H9 (cell line): Measurements from ENCODE around the gene ARPC1B. TPM values are rescaled to one million over a fixed set of nuclear protein-coding genes. Genes with fewer than 3 reads are reported as not detected.

Experiments used
- DNase-seq: peaks from one replicate; pipeline ENCODE4 v3.0.0-alpha.2; 2017
- H2AFZ ChIP-seq: one replicate; pipeline ENCODE4 v1.6.1; 2013; ENCODE audit warnings: mild to moderate bottlenecking, low read length, control low read depth, moderate library complexity
- H2AK5ac ChIP-seq: 2 replicates; pipeline ENCODE4 v1.6.1; 2013; ENCODE audit warnings: low read length, control low read depth, mixed read lengths; ENCODE audit not compliant: insufficient read length
- H2BK120ac ChIP-seq: one replicate; pipeline ENCODE4 v1.6.1; 2013; ENCODE audit warnings: low read depth, mild to moderate bottlenecking, low read length, control low read depth, inconsistent platforms; ENCODE audit not compliant: poor library complexity, severe bottlenecking
- H2BK12ac ChIP-seq: 2 replicates; pipeline ENCODE4 v1.6.1; 2013; ENCODE audit warnings: low read length, control low read depth, mixed read lengths, low read depth; ENCODE audit not compliant: insufficient read length
- H2BK15ac ChIP-seq: 2 replicates; pipeline ENCODE4 v1.6.1; 2013; ENCODE audit warnings: low read depth, low read length, control low read depth
- H2BK20ac ChIP-seq: one replicate; pipeline ENCODE4 v1.6.1; 2013; ENCODE audit warnings: low read depth, mild to moderate bottlenecking, low read length, control low read depth, inconsistent platforms; ENCODE audit not compliant: poor library complexity, severe bottlenecking
- H2BK5ac ChIP-seq: 2 replicates; pipeline ENCODE4 v1.6.1; 2013; ENCODE audit warnings: low read length, control low read depth, mixed read lengths; ENCODE audit not compliant: insufficient read length
- H3K14ac ChIP-seq: 2 replicates; pipeline ENCODE4 v1.6.1; 2013; ENCODE audit warnings: low read length, control low read depth; ENCODE audit not compliant: insufficient read depth
- H3K18ac ChIP-seq: 2 replicates; pipeline ENCODE4 v1.6.1; 2013; ENCODE audit warnings: low read depth, mild to moderate bottlenecking, mixed read lengths, low read length, control low read depth; ENCODE audit not compliant: insufficient read length
- H3K23ac ChIP-seq: 2 replicates; pipeline ENCODE4 v1.6.1; 2013; ENCODE audit warnings: low read length, control low read depth, mixed read lengths, low read depth; ENCODE audit not compliant: insufficient read length
- H3K23me2 ChIP-seq: 2 replicates; pipeline ENCODE4 v1.6.1; 2013; ENCODE audit warnings: low read depth, mild to moderate bottlenecking, mixed read lengths, low read length, control low read depth; ENCODE audit not compliant: insufficient read length, poor library complexity, severe bottlenecking
- H3K27ac ChIP-seq: 2 replicates; pipeline ENCODE4 v1.5.1; 2013; ENCODE audit warnings: low read length, control low read depth, mixed read lengths, low read depth; ENCODE audit not compliant: insufficient read length
- H3K27me3 ChIP-seq: 2 replicates; pipeline ENCODE4 v1.6.1; 2013; ENCODE audit warnings: low read length, control low read depth, inconsistent platforms; ENCODE audit not compliant: insufficient read depth
- H3K4ac ChIP-seq: 2 replicates; pipeline ENCODE4 v1.6.1; 2013; ENCODE audit warnings: low read depth, mild to moderate bottlenecking, control low read depth, inconsistent platforms, low read length, moderate library complexity
- H3K4me1 ChIP-seq: 2 replicates; pipeline ENCODE4 v1.6.1; 2013; ENCODE audit warnings: low read length, control low read depth, inconsistent platforms; ENCODE audit not compliant: insufficient read depth
- H3K4me2 ChIP-seq: 2 replicates; pipeline ENCODE4 v1.6.1; 2013; ENCODE audit warnings: low read length, control low read depth, mixed read lengths; ENCODE audit not compliant: insufficient read length, insufficient read depth
- H3K56ac ChIP-seq: 2 replicates; pipeline ENCODE4 v1.6.1; 2013; ENCODE audit warnings: low read depth, mild to moderate bottlenecking, mixed read lengths, low read length, control low read depth; ENCODE audit not compliant: insufficient read length
- H3K79me1 ChIP-seq: 2 replicates; pipeline ENCODE4 v1.6.1; 2013; ENCODE audit warnings: low read depth, mild to moderate bottlenecking, moderate library complexity, low read length, control low read depth, inconsistent platforms; ENCODE audit not compliant: insufficient read depth, poor library complexity, severe bottlenecking
- H3K79me2 ChIP-seq: 2 replicates; pipeline ENCODE4 v1.6.1; 2013; ENCODE audit warnings: low read length, control low read depth, inconsistent platforms; ENCODE audit not compliant: insufficient read depth
- H3K9ac ChIP-seq: 2 replicates; pipeline ENCODE4 v1.6.1; 2013; ENCODE audit warnings: low read length, control low read depth, mixed read lengths; ENCODE audit not compliant: insufficient read length; ENCODE audit errors: extremely low read depth
- H3K9me3 ChIP-seq: one replicate; pipeline ENCODE4 v1.6.1; 2013; ENCODE audit warnings: low read depth, low read length, inconsistent platforms; ENCODE audit not compliant: control insufficient read depth
- H3T11ph ChIP-seq: one replicate; pipeline ENCODE4 v1.6.1; 2013; ENCODE audit warnings: mild to moderate bottlenecking, low read length, control low read depth, inconsistent platforms
- H4K20me1 ChIP-seq: one replicate; pipeline ENCODE4 v1.6.1; 2013; ENCODE audit not compliant: control insufficient read depth, insufficient read length, insufficient read depth
- H4K5ac ChIP-seq: 2 replicates; pipeline ENCODE4 v1.6.1; 2013; ENCODE audit warnings: low read depth, mild to moderate bottlenecking, mixed read lengths, low read length, control low read depth; ENCODE audit not compliant: insufficient read length
- H4K8ac ChIP-seq: replicated peaks from 2 replicates; pipeline ENCODE4 v1.6.1; 2013; ENCODE audit warnings: low read length, control low read depth, mixed read lengths, low read depth; ENCODE audit not compliant: insufficient read length
- H4K91ac ChIP-seq: 2 replicates; pipeline ENCODE4 v1.6.1; 2013; ENCODE audit warnings: low read depth, mild to moderate bottlenecking, moderate library complexity, mixed read lengths, low read length, control low read depth; ENCODE audit not compliant: insufficient read length
- H3K27ac Mint-ChIP-seq, 3 experiments: 2 replicates in 2 of 3; 3 replicates in 1 of 3; pipeline ENCODE4 v1.8.0; 2020 to 2021; ENCODE audit warnings: mixed read lengths in 3 of 3, mild to moderate bottlenecking in 1 of 3, moderate library complexity in 1 of 3
- H3K27me3 Mint-ChIP-seq: 2 replicates; pipeline ENCODE4 v1.8.0; 2021; ENCODE audit warnings: low read depth, mild to moderate bottlenecking, moderate library complexity, mixed read lengths
- H3K36me3 Mint-ChIP-seq, 3 experiments: 2 replicates in 2 of 3; 3 replicates in 1 of 3; pipeline ENCODE4 v1.8.0; 2020 to 2021; ENCODE audit warnings: low read depth in 3 of 3, mixed read lengths in 3 of 3; ENCODE audit not compliant: insufficient read depth in 1 of 3
- H3K4me1 Mint-ChIP-seq, 2 experiments: 2 replicates each; pipeline ENCODE4 v1.8.0; 2020; ENCODE audit warnings: mixed read lengths in 2 of 2
- H3K4me3 Mint-ChIP-seq, 2 experiments: 2 replicates in 1 of 2; 3 replicates in 1 of 2; pipeline ENCODE4 v1.8.0; 2020 to 2021; ENCODE audit warnings: mild to moderate bottlenecking in 2 of 2, mixed read lengths in 2 of 2, moderate library complexity in 1 of 2
- H3K9me3 Mint-ChIP-seq, 2 experiments: 2 replicates in 1 of 2; 3 replicates in 1 of 2; pipeline ENCODE4 v1.8.0; 2020; ENCODE audit warnings: mild to moderate bottlenecking in 2 of 2, mixed read lengths in 2 of 2, moderate library complexity in 1 of 2
- CTCF ChIP-seq: fragments of 200-600 bp; sonication (generic); conservative IDR thresholded peaks from 3 replicates; pipeline ENCODE4 v1.8.0; 2021; ENCODE audit warnings: antibody characterized with exemption, mild to moderate bottlenecking
- WGBS: extraction: QIAGEN DNeasy Blood & Tissue Kit; methylation state at CpG from one replicate; pipeline ENCODE4 v1.1.7; 2013; ENCODE audit warnings: missing lambda C conversion rate, low lambda C conversion rate, mixed read lengths; ENCODE audit not compliant: insufficient read length; ENCODE audit errors: extremely low coverage; 5-methylcytosine and 5-hydroxymethylcytosine counted together
- total RNA-seq: library from RNA; stranded (reverse); gene quantifications from 2 replicates; pipeline ENCODE4 v1.2.1, GENCODE V29; 2021

Gene ARPC1B
- total RNA-seq, 1 experiment from 2014 or later = 56.3 TPM

- Histone ChIP-seq H3K23ac (no peak overlapping the region), H4K5ac (no peak overlapping the region), H2BK12ac (no peak overlapping the region), H4K91ac (no peak overlapping the region), H3K4me2 (no peak overlapping the region), H2BK120ac (no peak overlapping the region), H2BK5ac (no peak overlapping the region), H2BK15ac (no peak overlapping the region), H2AK5ac (no peak overlapping the region), H4K20me1 (peaks cover 3% of the 10 kb centered on the region), H3K56ac (no peak overlapping the region), H3K4ac (no peak overlapping the region), H3K79me2 (no peaks in the 10 kb centered on the region), H3K27ac (no peak overlapping the region), H2BK20ac (no peak overlapping the region), H3K23me2 (no peaks in the 10 kb centered on the region), H3T11ph (no peak overlapping the region), H3K4me1 (no peaks in the 10 kb centered on the region), H3K79me1 (no peaks in the 10 kb centered on the region), H2AFZ (no peak overlapping the region), H3K14ac (no peak overlapping the region), H3K9me3 (no peaks in the 10 kb centered on the region), H3K18ac (no peak overlapping the region), H3K9ac (no peak overlapping the region), H4K8ac (no peak overlapping the region), H3K27me3 (no peaks in the 10 kb centered on the region)
- H3K9me3 Mint-ChIP-seq = no peaks in the 10 kb centered on the region
- peaks cover 8% of the 10 kb centered on the region in 2 experiments for H3K4me1 Mint-ChIP-seq
- no peak for DNase-seq
- no peaks in the 10 kb centered on the region for H3K27me3 Mint-ChIP-seq
- no peak for TF ChIP-seq CTCF
- H3K27ac Mint-ChIP-seq = peak overlapping the region in 2 of 3 experiments; percentile 35 to 66; a peak in 5 of 7 replicates
- peaks cover 42 to 82% (median 75%) of the 10 kb centered on the region in 3 experiments; a peak in 6 of 7 replicates for H3K36me3 Mint-ChIP-seq
- no peak overlapping the region for H3K4me3 Mint-ChIP-seq
- WGBS = no CpG with 5 or more reads among the region's 5 CpGs
These were observed 48.1 kb downstream of the ARPC1B start for GRCh38 chr7:99422625-99423024.
